Measurements from ENCODE around the gene SIGLECL1. TPM values are rescaled to one million over a fixed set of nuclear protein-coding genes. Genes with fewer than 3 reads are reported as not detected.

The SIGLECL1 gene
- total RNA-seq, 4 donors from 2014 or later = not detected

GRCh38 chr19:51263808-51264207 lies 12.9 kb downstream of the SIGLECL1 start:
- TF ChIP-seq, protein P1, sequence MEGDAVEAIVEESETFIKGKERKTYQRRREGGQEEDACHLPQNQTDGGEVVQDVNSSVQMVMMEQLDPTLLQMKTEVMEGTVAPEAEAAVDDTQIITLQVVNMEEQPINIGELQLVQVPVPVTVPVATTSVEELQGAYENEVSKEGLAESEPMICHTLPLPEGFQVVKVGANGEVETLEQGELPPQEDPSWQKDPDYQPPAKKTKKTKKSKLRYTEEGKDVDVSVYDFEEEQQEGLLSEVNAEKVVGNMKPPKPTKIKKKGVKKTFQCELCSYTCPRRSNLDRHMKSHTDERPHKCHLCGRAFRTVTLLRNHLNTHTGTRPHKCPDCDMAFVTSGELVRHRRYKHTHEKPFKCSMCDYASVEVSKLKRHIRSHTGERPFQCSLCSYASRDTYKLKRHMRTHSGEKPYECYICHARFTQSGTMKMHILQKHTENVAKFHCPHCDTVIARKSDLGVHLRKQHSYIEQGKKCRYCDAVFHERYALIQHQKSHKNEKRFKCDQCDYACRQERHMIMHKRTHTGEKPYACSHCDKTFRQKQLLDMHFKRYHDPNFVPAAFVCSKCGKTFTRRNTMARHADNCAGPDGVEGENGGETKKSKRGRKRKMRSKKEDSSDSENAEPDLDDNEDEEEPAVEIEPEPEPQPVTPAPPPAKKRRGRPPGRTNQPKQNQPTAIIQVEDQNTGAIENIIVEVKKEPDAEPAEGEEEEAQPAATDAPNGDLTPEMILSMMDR (IDR thresholded peaks at IDR 0.05) = no peak
- no peak for ATAC-seq (ENCODE audit: low FRiP score)
- DNase-seq (ENCODE audit: low spot score) = no peak

DNA sequence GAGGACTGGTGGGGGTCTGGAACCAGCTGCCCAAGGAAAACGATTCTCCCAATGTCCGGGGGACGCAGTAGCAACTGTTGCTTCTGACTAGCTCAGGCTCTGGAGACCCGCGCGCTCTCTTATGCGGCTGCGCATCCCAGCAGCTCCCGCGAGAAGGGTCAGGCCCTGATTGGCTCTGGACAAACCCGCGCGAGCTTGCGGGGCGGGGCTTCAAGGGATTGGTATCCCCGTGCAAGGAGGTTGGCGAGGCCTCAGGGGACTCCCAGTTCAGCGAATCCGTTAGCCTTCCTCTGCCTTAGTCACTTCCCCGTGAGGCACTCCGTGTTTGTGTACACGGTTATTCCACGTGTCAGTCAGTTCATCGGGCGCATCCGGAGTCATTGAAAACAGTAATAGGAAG lies 20.2 kb downstream of the SIGLECL1 start:
- no peak for ATAC-seq (ENCODE audit: low FRiP score)
- TF ChIP-seq, protein P1 (IDR thresholded peaks at IDR 0.05) = no peak
- no peak for DNase-seq (ENCODE audit: low spot score)

- DNase-seq (ENCODE audit: low spot score) (no peak), ATAC-seq (ENCODE audit: low FRiP score) (no peak)
- TF ChIP-seq, protein P1 (IDR thresholded peaks at IDR 0.05) = no peak
These were observed 21.4 kb downstream of the SIGLECL1 start for GRCh38 chr19:51272183-51272810.

DNA sequence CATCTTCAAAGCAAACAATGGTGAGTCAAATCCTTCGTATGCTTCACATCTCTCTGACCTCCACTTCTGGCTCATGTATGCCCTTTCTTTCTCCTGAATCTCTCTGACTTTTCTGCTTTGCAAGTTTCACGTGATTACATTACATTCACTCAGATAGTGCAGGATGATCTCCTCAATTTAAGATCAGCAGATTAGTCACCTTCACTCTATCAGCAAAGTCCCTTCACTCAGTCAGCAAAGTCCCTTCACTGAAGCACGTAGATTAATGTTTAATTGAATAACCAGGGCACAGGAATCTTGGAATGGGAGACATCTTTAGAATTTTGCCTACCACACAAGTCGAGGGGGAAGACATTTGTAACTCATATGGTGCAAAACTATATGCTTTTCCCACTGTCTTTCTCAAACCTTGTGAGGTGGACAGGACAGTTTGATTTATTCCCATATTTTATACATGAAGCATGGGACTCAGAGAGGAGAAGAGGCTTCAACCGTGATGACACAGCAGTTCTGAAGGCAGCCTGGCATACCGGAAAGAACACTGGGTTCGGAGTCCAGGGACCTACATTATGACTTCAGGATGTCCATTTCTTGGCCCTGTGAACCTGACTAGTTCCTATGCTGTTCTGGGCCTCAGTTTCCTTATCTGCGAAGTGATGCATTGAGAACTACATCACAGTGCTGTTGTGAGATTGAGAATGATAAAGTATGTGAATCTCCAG lies 23.3 kb downstream of the SIGLECL1 start:
- no peak for DNase-seq (ENCODE audit: low spot score)
- no peak for ATAC-seq (ENCODE audit: low FRiP score)
- TF ChIP-seq, protein P1 (IDR thresholded peaks at IDR 0.05) = no peak

- TF ChIP-seq, protein P1 (IDR thresholded peaks at IDR 0.05) = no peak
- no peak for DNase-seq (ENCODE audit: low spot score)
- ATAC-seq (ENCODE audit: low FRiP score) = no peak
These were observed 26.2 kb downstream of the SIGLECL1 start for GRCh38 chr19:51277112-51277511.

DNA sequence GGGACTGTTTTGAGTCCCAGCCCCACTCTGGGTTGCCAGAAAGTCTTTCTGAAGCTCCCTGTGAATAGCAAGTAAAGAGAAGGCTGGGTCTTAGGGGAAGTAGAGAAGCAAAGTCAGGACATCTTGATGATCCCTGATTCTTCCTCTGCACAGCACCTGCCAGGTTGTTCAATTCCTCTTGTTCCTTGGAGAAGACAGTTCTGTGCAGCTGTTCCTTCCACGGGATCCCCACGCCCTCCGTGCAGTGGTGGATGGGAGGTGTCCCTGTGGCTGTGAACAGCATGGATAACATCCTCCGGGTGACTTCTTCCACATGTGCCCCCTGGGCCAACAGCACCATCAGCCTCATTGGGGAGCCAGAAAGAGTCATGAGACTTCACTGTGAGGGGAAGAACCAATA lies 31.5 kb downstream of the SIGLECL1 start:
- ATAC-seq (ENCODE audit: low FRiP score) = no peak
- no peak for DNase-seq (ENCODE audit: low spot score)
- TF ChIP-seq, protein P1 (IDR thresholded peaks at IDR 0.05) = no peak

GRCh38 chr19:51285682-51286081 lies 34.8 kb downstream of the SIGLECL1 start:
- ATAC-seq (ENCODE audit: low FRiP score) = no peak
- TF ChIP-seq, protein P1 (IDR thresholded peaks at IDR 0.05) = no peak
- no peak for DNase-seq (ENCODE audit: low spot score)
